Ovary (tissue), 3 donors: ENCODE results near the gene OTULINL.

Experiments used
- CTCF ChIP-seq, 3 donors: fragments of 450-650 bp in 2 of 3; fragments of 200-600 bp in 1 of 3; IDR thresholded peaks; one replicate each; pipeline versions ENCODE4 v1.5.1 to v1.8.0; 2016 to 2022; ENCODE audit warnings: antibody characterized with exemption in 3 of 3, mild to moderate bottlenecking in 1 of 3
- POLR2A ChIP-seq: fragments of 450-650 bp; IDR thresholded peaks from one replicate; pipeline ENCODE4 v1.6.1; 2017; ENCODE audit warnings: antibody characterized with exemption, mild to moderate bottlenecking, moderate library complexity
- donor health status: DM: no; HTN: no; CAD: no.

DNA sequence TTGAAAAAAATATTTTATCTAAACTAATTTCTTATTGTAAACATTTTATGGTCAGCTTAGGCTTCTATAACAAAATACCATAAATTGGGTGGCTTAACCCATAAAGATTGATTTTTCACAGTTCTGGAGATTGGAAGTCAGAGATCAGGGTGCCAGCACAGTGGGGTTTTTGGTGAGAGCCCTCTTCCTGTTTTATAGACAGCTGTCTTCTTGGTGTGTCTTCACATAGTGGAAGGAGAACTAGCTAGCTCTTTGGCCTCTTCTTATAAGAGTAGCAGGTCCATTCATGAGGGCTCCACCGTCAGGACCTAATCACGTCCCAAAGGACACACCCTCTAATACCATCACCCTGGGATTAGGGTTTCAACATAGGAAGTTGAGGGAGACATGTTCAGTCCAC lies 26.6 kb downstream of the OTULINL start:
- TF ChIP-seq CTCF (IDR thresholded peaks at IDR 0.05) (no peak), POLR2A (no peak)
